Common myeloid progenitor, CD34-positive (primary cell): ENCODE measurements around the gene DCK.
A peak's percentile ranks its signal among the peaks of the same experiment; 100 is the strongest.
"Not testable (repeated sequence)": the region's sequence is repeated elsewhere in the genome, so short reads cannot be mapped to it uniquely, and the experiment has no call there.

Experiments
- CTCF ChIA-PET: fragments of 350-600 bp; sonication (Branson Sonifier 250); formaldehyde crosslinking; loops from one replicate; lab custom pipeline; 2021; ENCODE audit warnings: antibody characterized with exemption; lab: Charles Lee
- POLR2A ChIA-PET: fragments of 350-600 bp; sonication (Branson Sonifier 250); formaldehyde crosslinking; loops from one replicate; lab custom pipeline; 2021; ENCODE audit warnings: antibody characterized with exemption; lab: Charles Lee
- DNase-seq, 3 donors: peaks; one replicate each; pipeline versions ENCODE4 v3.0.0 to v3.0.0-alpha.2; 2013
- H3K27ac ChIP-seq, 2 experiments: 1 replicate in 1 of 2; 2 replicates in 1 of 2; pipeline ENCODE4 v1.7.0; 2013; ENCODE audit warnings: inconsistent platforms in 2 of 2, low read length in 2 of 2, mild to moderate bottlenecking in 2 of 2, low read depth in 1 of 2, moderate library complexity in 1 of 2; ENCODE audit not compliant: severe bottlenecking in 2 of 2, insufficient read depth in 1 of 2, poor library complexity in 1 of 2
- H3K27me3 ChIP-seq, 5 experiments: replicated peaks in 2 of 5; 1 replicate in 3 of 5; 2 replicates in 2 of 5; pipeline versions ENCODE4 v1.6.1 to v1.7.0; 2013; ENCODE audit warnings: low read length in 4 of 5, mild to moderate bottlenecking in 2 of 5, moderate library complexity in 2 of 5, inconsistent platforms in 1 of 5; ENCODE audit not compliant: insufficient read depth in 5 of 5, control insufficient read depth in 4 of 5
- H3K36me3 ChIP-seq, 4 experiments: 1 replicate in 2 of 4; 2 replicates in 2 of 4; pipeline versions ENCODE4 v1.6.1 to v1.7.0; 2013; ENCODE audit warnings: low read length in 3 of 4, control low read depth in 1 of 4, mild to moderate bottlenecking in 1 of 4; ENCODE audit not compliant: control insufficient read depth in 4 of 4, insufficient read depth in 4 of 4
- H3K4me1 ChIP-seq, 4 experiments: 1 replicate in 3 of 4; 2 replicates in 1 of 4; pipeline versions ENCODE4 v1.6.1 to v1.7.1; 2013; ENCODE audit warnings: low read length in 3 of 4, mild to moderate bottlenecking in 3 of 4, control low read depth in 1 of 4, inconsistent platforms in 1 of 4, moderate library complexity in 1 of 4; ENCODE audit not compliant: control insufficient read depth in 4 of 4, insufficient read depth in 4 of 4; ENCODE audit errors: control extremely low read depth in 1 of 4
- H3K4me3 ChIP-seq, 7 experiments: 1 replicate in 4 of 7; 2 replicates in 3 of 7; pipeline versions ENCODE4 v1.5.1 to v1.7.0; 2013; ENCODE audit warnings: mild to moderate bottlenecking in 7 of 7, low read length in 6 of 7, moderate library complexity in 6 of 7, inconsistent platforms in 2 of 7, low read depth in 2 of 7, control low read depth in 1 of 7; ENCODE audit not compliant: insufficient read depth in 4 of 7, control insufficient read depth in 1 of 7; ENCODE audit errors: extremely low read depth in 1 of 7
- H3K9me3 ChIP-seq, 5 experiments: 1 replicate in 4 of 5; 2 replicates in 1 of 5; pipeline versions ENCODE4 v1.6.1 to v1.7.1; 2013; ENCODE audit warnings: low read length in 4 of 5, mild to moderate bottlenecking in 2 of 5, inconsistent platforms in 1 of 5, low read depth in 1 of 5, moderate library complexity in 1 of 5; ENCODE audit not compliant: control insufficient read depth in 4 of 5, insufficient read depth in 2 of 5; ENCODE audit errors: control extremely low read depth in 1 of 5
- WGBS: methylation state at CpG from one replicate; pipeline ENCODE4 v1.1.5; 2013; ENCODE audit not compliant: insufficient coverage; 5-methylcytosine and 5-hydroxymethylcytosine counted together

The DCK gene

DNA sequence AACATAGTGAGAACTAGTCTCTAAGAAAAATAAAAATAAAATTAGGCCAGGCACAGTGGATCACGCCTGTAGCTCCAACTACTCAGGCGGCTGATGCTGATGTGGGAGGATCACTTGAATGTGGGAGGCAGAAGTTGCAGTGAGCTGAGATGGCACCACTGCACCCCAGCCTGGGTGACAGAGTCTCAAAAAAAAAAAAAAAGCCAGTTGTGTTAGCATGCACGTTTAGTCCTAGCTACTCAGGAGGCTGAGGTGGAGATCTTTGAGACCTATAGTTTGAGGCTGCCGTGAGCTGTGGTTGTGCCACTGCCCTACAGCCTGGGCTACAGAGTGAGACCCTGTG is 2.5 kb downstream of the DCK start:
- Histone ChIP-seq H3K27me3 (no peaks in the 10 kb centered on the region), H3K9me3 (peaks cover 0 to 4% (median 0%) of the 10 kb centered on the region in 5 experiments), H3K4me3 (peak overlapping the region in 6 of 7 experiments; percentile 52 to 98 (median 96)), H3K27ac (peak overlapping the region; percentile 41 to 89), H3K4me1 (peaks cover 29 to 55% (median 38%) of the 10 kb centered on the region in 4 experiments), H3K36me3 (peaks cover 0 to 19% (median 16%) of the 10 kb centered on the region in 4 experiments)
- ChIA-PET CTCF (interaction anchor here (1.1 to 11.3 kb wide), 5 partner anchors 12 to 159 kb away, joined by 3 to 82 read pairs (median 5); partner anchors contain the start of gene MOB1B), POLR2A (no interaction called here)
- WGBS: 11% methylated on average over 4 of the region's 4 CpGs
- DNase-seq: peak in 1 of 3 donors; percentile 23

GRCh38 chr4:70997036-70997435 is 3.6 kb downstream of the DCK start:
- ChIA-PET CTCF (interaction anchor here (0.7 to 11.3 kb wide), 5 partner anchors 13 to 557 kb away, joined by 3 to 82 read pairs (median 4); partner anchors contain the start of gene MOB1B), POLR2A (interaction anchor here (0.8 kb wide), 1 partner anchor 158 kb away, joined by 5 read pairs; no protein-coding TSS in a partner anchor)
- H3K36me3 ChIP-seq: peaks cover 0 to 21% (median 17%) of the 10 kb centered on the region in 4 experiments
- DNase-seq: peak in 2 of 3 donors; percentile 25 to 28
- H3K4me3 ChIP-seq: peak overlapping the region in 6 of 7 experiments; percentile 52 to 98 (median 96)
- H3K27me3 ChIP-seq: no peaks in the 10 kb centered on the region
- H3K27ac ChIP-seq: peak overlapping the region; percentile 41 to 89
- H3K9me3 ChIP-seq: peaks cover 0 to 6% (median 3%) of the 10 kb centered on the region in 5 experiments
- WGBS: 60% methylated on average over 1 of the region's 1 CpG
- peaks cover 29 to 55% (median 38%) of the 10 kb centered on the region in 4 experiments for H3K4me1 ChIP-seq

DNA sequence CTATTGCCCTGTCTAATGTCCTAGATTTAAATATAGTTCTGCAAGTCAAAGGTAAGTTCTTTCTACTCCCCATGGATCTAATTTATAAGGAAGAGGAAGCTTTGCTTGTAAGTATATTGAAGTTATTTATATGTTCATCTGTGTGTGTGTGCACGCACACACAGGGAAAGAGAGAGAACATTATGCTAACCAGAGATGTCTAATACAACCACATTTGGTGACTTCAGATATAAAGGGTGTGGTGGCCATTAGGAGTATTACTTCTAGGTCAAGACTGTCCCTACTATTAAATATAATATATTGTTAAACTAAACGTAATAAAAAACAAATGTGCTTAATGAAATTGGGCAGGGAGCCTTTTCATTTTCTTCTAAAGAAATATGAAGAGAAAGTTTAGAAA is 4.1 kb downstream of the DCK start:
- POLR2A ChIA-PET: interaction anchor here (0.6 to 0.8 kb wide), 2 partner anchors 60 to 159 kb away, joined by 4 to 5 read pairs; no protein-coding TSS in a partner anchor
- H3K9me3 ChIP-seq: peaks cover 0 to 6% (median 3%) of the 10 kb centered on the region in 5 experiments
- CTCF ChIA-PET: interaction anchor here (0.7 to 11.3 kb wide), 4 partner anchors 13 to 556 kb away, joined by 3 to 82 read pairs (median 6); no protein-coding TSS in a partner anchor
- H3K4me3 ChIP-seq: peak overlapping the region in 6 of 7 experiments; percentile 10 to 98 (median 96)
- peak overlapping the region; percentile 41 to 89 for H3K27ac ChIP-seq
- DNase-seq: peak in 2 of 3 donors; percentile 26 to 48
- no CpG with 5 or more reads among the region's 2 CpGs for WGBS
- H3K27me3 ChIP-seq: no peaks in the 10 kb centered on the region
- peaks cover 0 to 21% (median 17%) of the 10 kb centered on the region in 4 experiments for H3K36me3 ChIP-seq
- peaks cover 29 to 53% (median 36%) of the 10 kb centered on the region in 4 experiments for H3K4me1 ChIP-seq

DNA sequence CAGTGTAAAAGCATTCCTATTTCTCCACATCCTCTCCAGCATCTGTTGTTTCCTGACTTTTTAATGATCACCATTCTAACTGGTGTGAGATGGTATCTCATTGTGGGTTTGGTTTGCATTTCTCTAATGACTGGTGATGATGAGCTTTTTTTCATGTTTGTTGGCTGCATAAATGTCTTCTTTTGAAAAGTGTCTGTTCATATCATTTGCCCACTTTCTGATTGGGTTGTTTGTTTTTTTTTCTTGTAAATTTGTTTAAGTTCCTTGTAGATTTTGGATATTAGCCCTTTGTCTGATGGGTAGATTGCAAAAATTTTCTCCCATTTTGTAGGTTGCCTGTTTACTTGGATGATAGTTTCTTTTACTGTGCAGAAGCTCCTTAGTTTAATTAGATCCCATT is 6.2 kb downstream of the DCK start:
- H3K4me3 ChIP-seq, H3K9me3 ChIP-seq, H3K27me3 ChIP-seq, DNase-seq, POLR2A ChIA-PET, H3K27ac ChIP-seq: not testable (repeated sequence)
- peaks cover 0 to 23% (median 18%) of the 10 kb centered on the region in 4 experiments for H3K36me3 ChIP-seq
- H3K4me1 ChIP-seq: peaks cover 21 to 56% (median 36%) of the 10 kb centered on the region in 4 experiments
- CTCF ChIA-PET: interaction anchor here (1.2 kb wide), 1 partner anchor 347 kb away, joined by 3 read pairs; no protein-coding TSS in a partner anchor

- peaks cover 11 to 49% (median 25%) of the 10 kb centered on the region in 4 experiments for H3K4me1 ChIP-seq
- H3K27ac ChIP-seq, H3K4me3 ChIP-seq, H3K27me3 ChIP-seq, POLR2A ChIA-PET, H3K9me3 ChIP-seq, DNase-seq: not testable (repeated sequence)
- peaks cover 0 to 23% (median 18%) of the 10 kb centered on the region in 4 experiments for H3K36me3 ChIP-seq
- CTCF ChIA-PET: interaction anchor here (1.0 kb wide), 1 partner anchor 9 kb away, joined by 3 read pairs; no protein-coding TSS in a partner anchor
- WGBS: 98% methylated on average over 4 of the region's 4 CpGs
Measured at GRCh38 chr4:71001363-71001762, 7.9 kb downstream of the DCK start.

GRCh38 chr4:71004281-71004851 is 10.9 kb downstream of the DCK start:
- H3K4me3 ChIP-seq: peak overlapping the region in 1 of 7 experiments; percentile 38
- peak overlapping the region in 1 of 2 experiments; percentile 64 for H3K27ac ChIP-seq
- H3K4me1 ChIP-seq: peaks cover 9 to 38% (median 14%) of the 10 kb centered on the region in 4 experiments
- peak in 2 of 3 donors; percentile 62 to 64 for DNase-seq
- peaks cover 0 to 21% (median 11%) of the 10 kb centered on the region in 4 experiments for H3K36me3 ChIP-seq
- no peaks in the 10 kb centered on the region for H3K27me3 ChIP-seq
- ChIA-PET POLR2A (no interaction called here), CTCF (interaction anchor here (0.9 to 2.0 kb wide), 11 partner anchors 9 to 350 kb away, joined by 3 to 7 read pairs (median 5); partner anchors contain the start of gene DCK)
- WGBS: 97% methylated on average over 3 of the region's 7 CpGs
- H3K9me3 ChIP-seq: peaks cover 0 to 6% (median 3%) of the 10 kb centered on the region in 5 experiments
